NT2/D1 (cell line): ENCODE measurements around the gene DNAJC17.
A peak's percentile ranks its signal among the peaks of the same experiment; 100 is the strongest.

Source experiments
- DNase-seq: peaks from one replicate; pipeline ENCODE4 v3.0.0-alpha.2; 2011; ENCODE audit warnings: low read depth, low spot score
- H3K27me3 ChIP-seq: 2 replicates; pipeline ENCODE4 v1.6.0; 2011; ENCODE audit warnings: mild to moderate bottlenecking; ENCODE audit not compliant: insufficient read length, insufficient read depth
- H3K36me3 ChIP-seq: 2 replicates; pipeline ENCODE4 v1.6.1; 2011; ENCODE audit warnings: mild to moderate bottlenecking, low read length, mixed read lengths; ENCODE audit not compliant: insufficient read depth, insufficient read length
- H3K4me1 ChIP-seq: 2 replicates; pipeline ENCODE4 v1.5.1; 2011; ENCODE audit not compliant: insufficient read depth, insufficient read length
- H3K4me3 ChIP-seq: 2 replicates; pipeline ENCODE4 v1.5.1; 2011; ENCODE audit warnings: low read depth; ENCODE audit not compliant: insufficient read length
- H3K9ac ChIP-seq: 2 replicates; pipeline ENCODE4 v1.6.0; 2011; ENCODE audit warnings: low read depth; ENCODE audit not compliant: insufficient read length
- H3K9me3 ChIP-seq: 2 replicates; pipeline ENCODE4 v1.5.1; 2011; ENCODE audit warnings: mild to moderate bottlenecking, low read length; ENCODE audit not compliant: insufficient read depth
- SUZ12 ChIP-seq: IDR thresholded peaks from 2 replicates; pipeline ENCODE4 v1.6.1; 2011; ENCODE audit not compliant: insufficient read length, insufficient read depth; ENCODE audit errors: extremely low read depth
- YY1 ChIP-seq: IDR thresholded peaks from 2 replicates; pipeline ENCODE4 v1.6.1; 2011; ENCODE audit not compliant: insufficient read length, insufficient read depth
- ZNF274 ChIP-seq: IDR thresholded peaks from 2 replicates; pipeline ENCODE4 v1.6.1; 2011; ENCODE audit warnings: mild to moderate bottlenecking, low read depth, low read length

Gene DNAJC17

DNA sequence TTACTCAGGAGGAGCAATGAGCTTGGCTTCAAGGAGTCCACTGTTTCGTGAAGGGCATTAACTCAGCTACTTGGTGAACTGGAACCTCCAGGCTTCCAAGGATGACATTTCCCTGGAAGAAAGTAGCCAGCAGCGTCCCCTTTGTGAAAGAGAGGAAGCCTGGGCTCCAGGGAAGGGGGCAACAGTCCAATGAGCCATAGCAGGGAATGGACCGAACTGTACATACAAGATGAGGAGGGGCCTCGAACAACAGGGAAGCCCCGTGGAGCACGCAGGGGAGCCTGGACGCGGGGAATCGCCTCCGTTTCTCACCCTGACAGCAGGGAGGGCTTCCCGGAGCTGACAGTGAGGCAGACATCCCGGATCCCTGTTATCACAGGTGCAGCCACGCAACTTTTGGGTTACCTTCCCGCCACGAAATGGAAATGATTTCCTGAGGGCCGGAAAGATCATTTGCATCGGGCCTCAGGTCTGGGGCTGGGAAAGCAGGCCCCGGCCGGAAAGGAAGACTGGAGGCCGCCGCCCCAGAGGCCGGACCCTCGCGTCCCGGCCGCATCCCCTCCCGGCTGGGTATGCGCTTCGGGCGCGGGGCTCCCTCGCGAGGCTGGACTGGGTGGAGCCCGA lies 36.1 kb upstream of the DNAJC17 start:
- H3K9ac ChIP-seq = peak overlapping the region; percentile 80
- no peak for TF ChIP-seq ZNF274
- no peak for TF ChIP-seq SUZ12
- no peak for TF ChIP-seq YY1
- DNase-seq = no peak
- H3K9me3 ChIP-seq = no peaks in the 10 kb centered on the region
- peak overlapping the region; percentile 67 for H3K4me3 ChIP-seq
- peaks cover 18% of the 10 kb centered on the region for H3K4me1 ChIP-seq
- H3K27me3 ChIP-seq = peaks cover 32% of the 10 kb centered on the region
- H3K36me3 ChIP-seq = no peaks in the 10 kb centered on the region

DNA sequence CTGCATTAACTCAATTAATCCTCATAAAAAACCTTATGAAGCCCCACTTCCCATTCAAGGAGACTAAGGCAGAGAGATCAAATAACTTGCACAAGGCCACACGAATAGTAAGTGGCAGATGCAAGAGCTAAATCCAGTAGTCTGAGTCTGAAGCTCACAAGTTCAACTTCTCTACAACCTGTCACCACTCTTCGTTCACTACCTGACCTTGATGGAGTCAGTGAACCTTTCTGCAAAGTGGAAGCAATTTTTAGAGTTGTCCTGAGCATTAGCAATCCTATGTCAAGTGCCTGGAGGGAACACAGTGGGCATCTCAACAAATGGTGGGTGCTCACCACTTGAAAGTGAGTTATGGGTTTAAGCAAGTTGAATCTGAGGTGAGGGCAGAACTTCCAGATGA lies 34.5 kb upstream of the DNAJC17 start:
- Histone ChIP-seq H3K4me3 (no peak overlapping the region), H3K36me3 (no peaks in the 10 kb centered on the region), H3K9ac (no peak overlapping the region), H3K27me3 (peaks cover 32% of the 10 kb centered on the region), H3K9me3 (no peaks in the 10 kb centered on the region), H3K4me1 (peaks cover 8% of the 10 kb centered on the region)
- no peak for DNase-seq
- TF ChIP-seq YY1 (no peak), ZNF274 (no peak)

DNA sequence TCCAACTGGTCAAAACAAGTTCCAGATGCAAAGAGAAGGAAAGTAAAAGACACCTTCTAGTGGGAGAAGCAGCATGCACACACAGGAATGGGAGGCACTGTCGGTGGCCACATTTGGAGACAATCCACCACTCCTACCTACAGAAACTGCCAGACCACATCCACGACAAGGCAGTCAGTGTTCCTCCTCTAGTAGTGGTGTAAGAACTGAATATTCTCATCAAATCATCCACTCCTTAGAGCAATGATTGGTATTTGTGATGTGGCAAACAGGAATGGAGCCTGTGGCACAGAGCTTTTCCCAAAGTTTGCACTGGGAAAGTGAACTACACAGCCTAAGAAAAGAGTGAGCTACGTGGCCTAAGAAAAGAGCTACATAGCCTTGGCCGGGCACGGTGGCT lies 31.5 kb upstream of the DNAJC17 start:
- Histone ChIP-seq H3K9me3 (no peaks in the 10 kb centered on the region), H3K4me3 (no peak overlapping the region), H3K27me3 (peaks cover 22% of the 10 kb centered on the region), H3K4me1 (peaks cover 4% of the 10 kb centered on the region), H3K36me3 (no peaks in the 10 kb centered on the region), H3K9ac (no peak overlapping the region)
- no peak for TF ChIP-seq YY1
- no peak for DNase-seq

DNA sequence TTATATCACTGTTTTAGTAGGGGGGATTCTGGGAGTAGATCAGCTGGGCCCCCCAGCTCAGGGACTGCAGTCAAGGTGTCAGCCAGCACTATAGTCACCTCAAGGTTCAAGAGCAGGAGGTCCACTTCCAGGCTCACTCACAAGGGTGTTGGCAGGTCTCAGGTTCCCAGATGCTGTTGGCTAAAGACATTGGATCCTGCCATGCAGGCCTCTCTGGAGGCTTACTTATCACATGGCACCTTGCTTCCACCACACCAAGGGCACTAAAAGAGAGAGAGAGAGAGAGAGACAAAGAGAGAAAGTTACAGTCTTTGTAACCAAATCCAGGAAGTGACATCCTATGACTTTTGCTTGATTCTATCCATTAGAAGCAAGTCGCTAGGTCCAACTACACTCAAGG lies 28.7 kb upstream of the DNAJC17 start:
- no peak overlapping the region for H3K9ac ChIP-seq
- DNase-seq = no peak
- H3K36me3 ChIP-seq = no peaks in the 10 kb centered on the region
- H3K9me3 ChIP-seq = no peaks in the 10 kb centered on the region
- no peak overlapping the region for H3K4me3 ChIP-seq
- H3K27me3 ChIP-seq = no peaks in the 10 kb centered on the region
- TF ChIP-seq SUZ12 = no peak
- no peaks in the 10 kb centered on the region for H3K4me1 ChIP-seq

DNA sequence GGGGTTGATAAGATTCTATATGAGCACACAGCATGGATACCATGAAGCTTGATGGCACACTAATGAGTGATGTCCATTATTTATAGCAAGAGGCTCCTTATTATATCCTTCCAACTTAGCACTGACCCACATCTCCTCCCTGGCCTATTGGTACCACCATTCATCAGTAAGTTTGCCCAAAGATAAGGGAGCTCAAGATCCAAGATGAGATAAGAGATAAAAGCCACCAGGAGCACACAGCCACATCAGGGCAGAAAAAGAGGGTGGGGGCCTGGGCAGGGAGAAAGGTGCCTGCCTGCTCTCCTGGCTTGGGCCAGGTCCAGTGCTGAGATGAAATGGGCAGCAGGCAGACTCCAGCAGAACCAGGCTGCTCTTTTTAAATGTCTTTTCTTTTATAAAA lies 25.6 kb upstream of the DNAJC17 start:
- Histone ChIP-seq H3K9ac (no peak overlapping the region), H3K4me3 (no peak overlapping the region), H3K4me1 (no peaks in the 10 kb centered on the region), H3K36me3 (no peaks in the 10 kb centered on the region), H3K27me3 (no peaks in the 10 kb centered on the region), H3K9me3 (no peaks in the 10 kb centered on the region)
- DNase-seq = no peak
- TF ChIP-seq ZNF274 = no peak
- TF ChIP-seq YY1 = no peak
- TF ChIP-seq SUZ12 = no peak

DNA sequence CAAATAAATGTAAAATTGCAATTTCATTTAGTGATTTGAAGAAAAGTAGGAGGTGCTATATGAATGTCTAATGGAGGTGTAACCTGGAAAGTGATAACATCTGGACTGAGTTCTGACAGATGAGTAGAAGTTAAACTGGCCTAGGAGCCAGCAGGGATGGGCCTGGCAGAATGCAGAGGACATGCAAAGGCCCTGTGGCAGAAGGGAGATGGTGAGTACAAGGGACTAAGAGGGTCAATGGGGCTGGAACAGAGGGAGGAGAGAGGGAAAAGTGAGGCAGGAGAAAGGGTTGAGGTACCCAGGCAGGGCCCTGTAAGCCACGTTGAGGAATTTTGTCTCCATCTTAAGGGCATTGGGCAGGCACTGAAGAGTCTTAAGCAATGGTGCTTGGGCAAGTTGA lies 24.6 kb upstream of the DNAJC17 start:
- Histone ChIP-seq H3K27me3 (no peaks in the 10 kb centered on the region), H3K4me1 (no peaks in the 10 kb centered on the region), H3K36me3 (no peaks in the 10 kb centered on the region), H3K4me3 (no peak overlapping the region), H3K9ac (no peak overlapping the region), H3K9me3 (no peaks in the 10 kb centered on the region)
- no peak for DNase-seq
- TF ChIP-seq ZNF274 (no peak), YY1 (no peak), SUZ12 (no peak)

DNA sequence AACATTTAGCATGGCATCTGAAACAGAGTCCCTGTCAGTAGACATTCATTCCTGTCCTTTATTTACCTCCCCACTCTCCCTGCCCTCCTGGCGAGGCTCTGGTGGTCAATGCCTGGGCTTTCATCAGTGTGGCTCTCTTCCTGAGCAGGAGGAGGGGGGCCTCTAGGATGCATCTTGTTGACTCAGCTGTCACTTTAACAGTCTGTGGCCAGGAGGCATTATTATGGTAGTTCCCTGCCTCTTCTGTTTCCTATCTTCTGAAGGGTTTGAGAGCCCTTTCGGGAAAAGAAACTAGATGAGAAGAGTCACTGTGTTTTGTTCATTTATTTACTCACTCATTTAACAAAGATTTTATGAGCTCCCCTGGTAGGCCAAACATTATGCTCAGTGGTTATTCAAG lies 23.6 kb upstream of the DNAJC17 start:
- TF ChIP-seq SUZ12 = no peak
- TF ChIP-seq YY1 = no peak
- TF ChIP-seq ZNF274 = no peak

DNA sequence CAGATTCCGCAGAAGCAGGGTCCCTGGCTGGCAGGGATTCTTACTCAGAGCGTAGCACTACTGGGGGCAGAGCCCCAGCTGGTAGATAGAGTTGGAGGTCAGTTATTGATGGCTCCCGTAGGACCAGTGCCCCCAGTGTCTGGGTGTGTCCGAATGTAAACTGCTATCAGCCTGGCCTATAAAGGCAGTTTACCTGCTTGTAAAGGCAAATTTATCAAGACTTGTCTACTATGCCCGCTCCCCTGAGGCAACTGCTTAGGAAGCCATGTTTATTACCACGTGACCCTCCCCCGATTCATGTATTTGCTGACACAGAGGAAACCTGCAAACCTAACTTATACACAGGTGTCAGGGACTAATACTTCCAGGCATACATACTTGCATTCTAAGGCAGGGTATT lies 21.8 kb upstream of the DNAJC17 start:
- H3K36me3 ChIP-seq = no peaks in the 10 kb centered on the region
- H3K27me3 ChIP-seq = no peaks in the 10 kb centered on the region
- no peaks in the 10 kb centered on the region for H3K9me3 ChIP-seq
- TF ChIP-seq ZNF274 (no peak), SUZ12 (no peak), YY1 (no peak)
- DNase-seq = no peak
- H3K4me3 ChIP-seq = no peak overlapping the region
- no peaks in the 10 kb centered on the region for H3K4me1 ChIP-seq
- no peak overlapping the region for H3K9ac ChIP-seq

More for the DNA sequence above, 23.6 kb upstream of the DNAJC17 start:
- H3K4me3 ChIP-seq = no peak overlapping the region
- H3K27me3 ChIP-seq = no peaks in the 10 kb centered on the region
- DNase-seq = no peak
- H3K9me3 ChIP-seq = no peaks in the 10 kb centered on the region
- no peak overlapping the region for H3K9ac ChIP-seq
- H3K4me1 ChIP-seq = no peaks in the 10 kb centered on the region
- no peaks in the 10 kb centered on the region for H3K36me3 ChIP-seq
